Esophagus mucosa (tissue), 1 donor: ENCODE data around the gene ARHGAP12. TPM values are rescaled to one million over a fixed set of nuclear protein-coding genes. Genes with fewer than 3 reads are reported as not detected.
"Not testable (repeated sequence)": the region's sequence is repeated elsewhere in the genome, so short reads cannot be mapped to it uniquely, and the experiment has no call there.

Source experiments
- ATAC-seq: fragments of 200-7000 bp; cut with Tn5 transposase; one replicate; pipeline ENCODE4 v1.9.1; 2020
- total RNA-seq: library from RNA; stranded (reverse); gene quantifications from one replicate; pipeline ENCODE4 v1.2.4, GENCODE V29; 2023
- donor health status: DM: yes; HTN: yes; CAD: no.

Gene ARHGAP12, protein sequence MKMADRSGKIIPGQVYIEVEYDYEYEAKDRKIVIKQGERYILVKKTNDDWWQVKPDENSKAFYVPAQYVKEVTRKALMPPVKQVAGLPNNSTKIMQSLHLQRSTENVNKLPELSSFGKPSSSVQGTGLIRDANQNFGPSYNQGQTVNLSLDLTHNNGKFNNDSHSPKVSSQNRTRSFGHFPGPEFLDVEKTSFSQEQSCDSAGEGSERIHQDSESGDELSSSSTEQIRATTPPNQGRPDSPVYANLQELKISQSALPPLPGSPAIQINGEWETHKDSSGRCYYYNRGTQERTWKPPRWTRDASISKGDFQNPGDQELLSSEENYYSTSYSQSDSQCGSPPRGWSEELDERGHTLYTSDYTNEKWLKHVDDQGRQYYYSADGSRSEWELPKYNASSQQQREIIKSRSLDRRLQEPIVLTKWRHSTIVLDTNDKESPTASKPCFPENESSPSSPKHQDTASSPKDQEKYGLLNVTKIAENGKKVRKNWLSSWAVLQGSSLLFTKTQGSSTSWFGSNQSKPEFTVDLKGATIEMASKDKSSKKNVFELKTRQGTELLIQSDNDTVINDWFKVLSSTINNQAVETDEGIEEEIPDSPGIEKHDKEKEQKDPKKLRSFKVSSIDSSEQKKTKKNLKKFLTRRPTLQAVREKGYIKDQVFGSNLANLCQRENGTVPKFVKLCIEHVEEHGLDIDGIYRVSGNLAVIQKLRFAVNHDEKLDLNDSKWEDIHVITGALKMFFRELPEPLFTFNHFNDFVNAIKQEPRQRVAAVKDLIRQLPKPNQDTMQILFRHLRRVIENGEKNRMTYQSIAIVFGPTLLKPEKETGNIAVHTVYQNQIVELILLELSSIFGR
- total RNA-seq = 11.2 TPM

DNA sequence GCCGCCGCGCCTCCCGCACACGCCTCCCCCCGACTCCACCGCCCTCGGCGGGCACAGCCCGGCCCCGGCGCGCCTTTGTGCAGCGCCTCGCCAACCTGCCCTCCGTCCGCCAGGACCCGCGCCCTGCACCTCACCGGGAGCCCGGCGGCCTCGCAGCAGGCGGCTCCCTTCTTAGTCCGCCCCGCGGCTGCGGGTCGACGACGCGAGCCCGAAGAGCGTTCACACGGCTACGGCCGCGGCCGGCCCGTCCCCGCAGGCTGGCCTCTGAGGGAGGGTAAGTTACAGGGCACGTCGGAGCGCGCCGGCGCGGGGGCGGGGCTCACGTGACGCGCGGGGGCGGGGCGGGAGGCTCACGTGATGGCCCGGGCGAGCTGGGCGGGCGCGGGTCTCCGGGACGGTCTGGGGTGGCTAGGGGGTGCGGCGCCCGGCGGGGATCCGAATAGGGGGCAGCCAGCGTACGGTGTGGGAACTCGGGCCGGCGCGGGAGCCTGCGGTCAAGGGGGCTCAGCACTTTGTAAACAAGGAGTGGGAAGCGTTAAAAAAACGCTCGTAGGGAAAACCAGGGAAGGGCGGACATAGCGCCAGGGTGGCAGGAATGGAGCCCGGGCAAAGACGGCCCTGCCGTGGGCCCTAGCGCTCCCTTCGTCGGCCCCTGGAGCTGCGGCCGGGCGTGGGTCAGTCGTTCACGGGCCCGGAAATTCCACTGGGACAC, at the start of gene ARHGAP12:
TSS of gene ARHGAP12 (minus strand) at position 283 of the 712 bp plus-strand sequence. CDS start 19,976 bp downstream, outside the sequence.
- ATAC-seq = peak; percentile 96

DNA sequence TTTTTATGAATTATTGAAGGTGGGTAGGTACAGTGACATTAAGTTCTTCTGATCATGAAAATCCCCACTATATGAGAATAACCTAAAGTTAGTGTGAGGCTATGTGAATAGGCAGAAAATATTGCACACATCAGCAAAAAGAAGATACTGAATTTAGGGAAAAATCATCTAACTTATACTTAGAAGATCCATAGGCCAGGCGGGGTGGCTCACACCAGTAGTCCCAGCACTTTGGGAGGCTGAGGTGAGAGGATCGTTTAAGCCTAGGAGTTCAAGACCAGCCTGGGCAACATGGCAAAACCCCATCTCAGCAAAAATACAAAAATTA, 49.5 kb upstream of the ARHGAP12 start:
- ATAC-seq = no peak

- ATAC-seq = peak; percentile 77
These were observed 49.0 kb upstream of the ARHGAP12 start for GRCh38 chr10:31977440-31978155.

- ATAC-seq = no peak
These were observed 46.6 kb upstream of the ARHGAP12 start for GRCh38 chr10:31975157-31975765.

GRCh38 chr10:31974434-31975124, 45.9 kb upstream of the ARHGAP12 start:
- ATAC-seq = no peak

- ATAC-seq = no peak
These were observed 43.9 kb upstream of the ARHGAP12 start for GRCh38 chr10:31972519-31973041.

DNA sequence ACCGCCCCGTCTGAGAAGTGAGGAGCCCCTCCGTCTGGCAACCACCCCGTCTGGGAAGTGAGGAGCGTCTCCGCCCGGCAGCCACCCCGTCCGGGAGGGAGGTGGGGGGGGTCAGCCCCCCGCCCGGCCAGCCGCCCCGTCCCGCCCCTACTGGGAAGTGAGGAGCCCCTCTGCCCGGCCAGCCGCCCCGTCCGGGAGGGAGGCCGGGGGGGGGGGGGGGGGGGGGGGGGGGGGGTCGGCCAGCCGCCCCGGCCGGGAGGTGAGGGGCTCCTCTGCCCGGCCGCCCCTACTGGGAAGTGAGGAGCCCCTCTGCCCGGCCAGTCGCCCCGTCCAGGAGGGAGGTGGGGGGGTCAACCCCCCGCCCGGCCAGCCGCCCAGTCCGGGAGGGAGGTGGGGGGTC, 41.2 kb upstream of the ARHGAP12 start:
- ATAC-seq = not testable (repeated sequence)

DNA sequence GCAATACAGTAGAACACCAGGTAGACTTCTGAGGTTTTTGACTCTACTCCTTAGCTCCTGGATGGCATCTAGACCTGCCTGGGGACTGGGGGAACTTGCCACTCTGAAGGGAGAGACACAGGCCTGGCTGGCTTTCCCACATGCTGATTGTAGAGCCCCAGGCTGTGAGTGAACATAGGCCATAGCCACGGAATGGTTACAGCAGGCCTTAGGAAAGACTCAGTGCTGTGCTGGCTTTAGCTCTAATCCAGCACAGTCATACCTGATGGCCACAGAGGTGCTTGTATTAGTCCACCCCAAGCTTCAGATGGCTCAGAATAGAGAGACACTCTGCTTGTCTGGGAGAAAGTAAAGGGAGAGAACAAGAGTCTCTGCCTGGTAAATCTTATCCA, 35.0 kb upstream of the ARHGAP12 start:
- ATAC-seq = peak; percentile 82

GRCh38 chr10:31962826-31963588, 34.4 kb upstream of the ARHGAP12 start:
- ATAC-seq = peak; percentile 52

GRCh38 chr10:31961277-31962074, 32.8 kb upstream of the ARHGAP12 start:
- ATAC-seq = peak; percentile 83

- no peak for ATAC-seq
These were observed 31.0 kb upstream of the ARHGAP12 start for GRCh38 chr10:31959461-31960173.

GRCh38 chr10:31958856-31959255, 30.2 kb upstream of the ARHGAP12 start:
- ATAC-seq = no peak

DNA sequence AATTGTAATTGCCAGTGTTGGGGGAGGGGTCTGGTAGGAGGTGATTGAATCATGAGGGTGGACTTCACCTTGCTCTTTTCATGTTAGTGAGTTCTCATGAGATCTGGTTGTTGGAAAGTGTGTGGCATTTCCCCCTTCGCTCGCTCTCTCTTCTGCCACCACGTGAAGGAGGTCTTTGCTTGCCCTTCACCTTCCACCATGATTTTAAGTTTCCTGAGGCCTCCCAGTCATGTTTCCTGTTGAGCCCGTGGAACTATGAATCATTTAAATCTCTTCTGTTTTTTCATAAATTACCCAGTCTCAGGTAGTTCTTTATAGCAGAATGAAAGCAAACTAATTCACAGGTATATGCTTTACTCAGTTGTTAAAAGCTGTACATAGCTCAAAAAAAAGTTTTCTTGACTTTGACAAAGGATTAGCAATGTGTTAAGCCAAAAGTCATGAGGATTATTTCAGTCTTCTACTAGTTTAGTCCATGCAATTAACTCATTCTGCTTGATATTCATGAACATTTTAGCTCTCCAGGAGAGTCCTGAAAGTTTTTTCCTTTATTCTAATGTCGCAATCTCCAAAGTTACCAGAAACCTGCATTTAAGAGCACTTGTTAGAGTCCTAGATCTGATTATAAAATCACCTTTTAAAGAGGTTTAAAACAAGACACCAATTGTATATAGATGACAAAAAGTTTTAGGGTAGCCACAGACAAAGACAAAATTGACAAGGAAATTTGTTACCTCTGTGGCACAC, 27.7 kb upstream of the ARHGAP12 start:
- no peak for ATAC-seq

DNA sequence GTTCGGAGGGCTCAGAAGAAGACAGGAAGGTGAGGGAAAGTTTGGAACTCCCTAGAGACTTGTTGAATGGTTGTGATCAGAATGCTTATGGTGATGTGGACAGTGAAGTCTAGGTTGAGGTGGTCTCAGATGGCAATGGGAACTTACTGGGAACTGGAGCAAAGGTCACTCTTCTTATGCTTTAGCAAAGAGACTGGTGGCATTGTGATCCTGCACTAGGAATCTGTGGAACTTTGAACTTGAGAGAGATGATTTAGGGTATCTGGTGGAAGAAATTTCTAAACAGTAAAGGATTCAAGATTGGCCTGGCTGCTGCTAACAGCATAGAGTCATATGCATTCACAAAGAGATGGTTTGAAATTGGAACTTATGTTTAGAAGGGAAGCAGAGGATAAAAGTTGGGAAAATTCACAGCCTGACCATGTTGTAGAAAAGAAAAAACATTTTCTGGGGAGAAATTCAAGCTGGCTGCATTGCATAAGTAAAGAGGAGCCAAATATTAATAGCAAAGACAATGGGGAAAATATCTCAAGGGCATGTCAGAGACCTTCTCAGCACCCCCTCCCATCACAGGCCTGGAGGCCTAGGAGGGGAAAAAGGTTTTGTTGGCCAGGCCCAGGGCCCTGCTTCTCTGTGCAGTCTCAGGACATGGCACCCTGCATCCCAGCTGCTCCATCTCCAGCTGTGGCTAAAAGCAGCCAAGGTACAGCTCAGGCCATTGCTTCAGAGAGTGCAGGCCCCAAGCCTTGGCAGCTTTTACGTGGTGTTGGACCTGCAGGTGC, 26.0 kb upstream of the ARHGAP12 start:
- no peak for ATAC-seq

DNA sequence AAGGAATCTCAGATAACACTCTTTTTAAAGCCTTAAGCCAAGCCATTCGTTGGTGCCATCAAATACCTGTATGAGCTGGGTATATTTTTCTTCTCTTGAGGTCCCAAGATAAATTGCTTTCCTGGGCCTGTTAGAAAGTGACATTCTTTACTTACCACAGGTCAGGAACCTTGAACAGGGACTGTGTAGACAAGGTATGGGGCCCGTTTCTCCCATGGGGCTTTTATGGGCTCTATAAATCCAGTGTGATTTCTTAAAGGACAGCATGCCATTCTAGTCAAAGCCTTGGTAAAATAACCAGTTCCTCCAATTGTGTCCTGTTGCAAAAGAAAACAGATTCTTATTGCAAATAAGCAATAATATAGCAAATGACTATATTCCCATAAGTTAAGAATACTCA, 24.8 kb upstream of the ARHGAP12 start:
- no peak for ATAC-seq

DNA sequence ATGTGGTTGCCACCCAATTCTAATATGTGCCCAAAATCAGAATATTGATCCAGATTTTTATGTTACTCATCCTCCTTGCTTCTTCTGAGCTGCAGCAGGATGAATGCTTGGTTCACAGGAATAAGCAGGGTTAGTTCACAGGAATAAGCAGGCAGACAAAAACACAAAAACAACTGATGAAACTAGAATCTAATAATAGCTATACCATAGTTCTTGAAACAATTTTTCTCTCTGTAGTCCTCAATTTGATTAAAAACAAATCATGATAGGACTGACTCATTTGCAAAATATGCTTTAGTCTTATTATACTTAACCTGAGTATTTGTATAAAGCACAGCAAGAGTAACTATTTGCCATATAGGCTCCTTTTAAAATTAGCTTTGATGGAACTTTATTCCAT, 24.4 kb upstream of the ARHGAP12 start:
- ATAC-seq = no peak

GRCh38 chr10:31952066-31952465, 23.4 kb upstream of the ARHGAP12 start:
- no peak for ATAC-seq
